Small intestine (tissue), 7 donors: ENCODE data around the gene IL12A. TPM values are rescaled to one million over a fixed set of nuclear protein-coding genes. Genes with fewer than 3 reads are reported as not detected.

Experiments used
- DNase-seq, 2 donors: peaks; one replicate each; pipeline versions ENCODE4 v3.0.0 to v3.0.0-alpha.2; 2013
- FAIRE-seq: peaks from 2 replicates; lab custom pipeline; 2012; peaks lifted over from hg19 to GRCh38; lab: Jason Lieb, UNC
- H3K27ac ChIP-seq, 3 donors: one replicate each; pipeline ENCODE4 v1.5.1; 2013; ENCODE audit warnings: low read length in 2 of 3, mild to moderate bottlenecking in 2 of 3, control low read depth in 1 of 3, inconsistent platforms in 1 of 3, low read depth in 1 of 3, moderate library complexity in 1 of 3
- H3K27me3 ChIP-seq, 3 donors: one replicate each; pipeline ENCODE4 v1.6.1; 2013; ENCODE audit warnings: low read length in 3 of 3, inconsistent platforms in 1 of 3; ENCODE audit not compliant: control insufficient read depth in 3 of 3, insufficient read depth in 3 of 3
- H3K36me3 ChIP-seq, 3 donors: one replicate each; pipeline ENCODE4 v1.6.1; 2013; ENCODE audit warnings: low read length in 3 of 3, inconsistent platforms in 1 of 3, low read depth in 1 of 3, mild to moderate bottlenecking in 1 of 3, moderate library complexity in 1 of 3; ENCODE audit not compliant: control insufficient read depth in 3 of 3, insufficient read depth in 2 of 3
- H3K4me1 ChIP-seq, 3 donors: one replicate each; pipeline ENCODE4 v1.6.1; 2013; ENCODE audit warnings: low read length in 2 of 3, inconsistent platforms in 1 of 3, low read depth in 1 of 3, mild to moderate bottlenecking in 1 of 3, moderate library complexity in 1 of 3; ENCODE audit not compliant: control insufficient read depth in 3 of 3, insufficient read depth in 2 of 3
- H3K4me3 ChIP-seq, 3 donors: one replicate each; pipeline ENCODE4 v1.5.1; 2013; ENCODE audit warnings: low read length in 3 of 3, control low read depth in 1 of 3, inconsistent platforms in 1 of 3, low read depth in 1 of 3, mild to moderate bottlenecking in 1 of 3, moderate library complexity in 1 of 3
- H3K9me3 ChIP-seq, 2 donors: one replicate each; pipeline ENCODE4 v1.6.1; 2013; ENCODE audit warnings: low read depth in 1 of 2, low read length in 1 of 2; ENCODE audit not compliant: control insufficient read depth in 2 of 2, insufficient read depth in 1 of 2
- WGBS, 3 donors: extraction: QIAGEN DNeasy Blood & Tissue Kit; methylation state at CpG; one replicate each; pipeline ENCODE4 v1.1.7; 2013; 5-methylcytosine and 5-hydroxymethylcytosine counted together
- polyA plus RNA-seq, 4 donors: library from polyadenylated mRNA; stranded (reverse) in 3 of 4; unstranded in 1 of 4; fragments of 200-250 nt in 3 of 4; fragments of 120-200 nt in 1 of 4; gene quantifications; one replicate each; pipeline versions ENCODE4 v1.2.1 to v1.2.3, GENCODE V29; 2013
- donor health status: healthy with polysubstance abuse.
- donor health status: control.
- donor health status: control.
- donor health status: Bipolar disorder and iron deficiency.
- donor health status: healthy.

Gene IL12A
- polyA plus RNA-seq, 4 donors = 0.46 to 2.7 TPM; not detected in 2

GRCh38 chr3:160009525-160009924 lies 20.9 kb downstream of the IL12A start:
- no peak for FAIRE-seq
- no peaks in the 10 kb centered on the region for H3K4me1 ChIP-seq
- H3K27me3 ChIP-seq = no peaks in the 10 kb centered on the region
- H3K9me3 ChIP-seq = no peaks in the 10 kb centered on the region
- no peak for DNase-seq
- no peaks in the 10 kb centered on the region for H3K36me3 ChIP-seq
- H3K27ac ChIP-seq = no peak overlapping the region
- H3K4me3 ChIP-seq = no peak overlapping the region

GRCh38 chr3:160010578-160010977 lies 21.9 kb downstream of the IL12A start:
- Histone ChIP-seq H3K36me3 (no peaks in the 10 kb centered on the region), H3K4me3 (no peak overlapping the region), H3K27ac (no peak overlapping the region), H3K9me3 (no peaks in the 10 kb centered on the region), H3K4me1 (no peaks in the 10 kb centered on the region), H3K27me3 (no peaks in the 10 kb centered on the region)
- no peak for DNase-seq
- FAIRE-seq = no peak
- whole genome bisulfite sequencing, 3 donors = 80 to 86% (median 83%) methylated on average over 4 of the region's 4 CpGs

GRCh38 chr3:160012108-160012507 lies 23.5 kb downstream of the IL12A start:
- H3K27me3 ChIP-seq = no peaks in the 10 kb centered on the region
- FAIRE-seq (no peak), DNase-seq (no peak)
- no peaks in the 10 kb centered on the region for H3K4me1 ChIP-seq
- H3K36me3 ChIP-seq = no peaks in the 10 kb centered on the region
- H3K4me3 ChIP-seq = no peak overlapping the region
- H3K27ac ChIP-seq = no peak overlapping the region
- H3K9me3 ChIP-seq = no peaks in the 10 kb centered on the region
- WGBS, 3 donors = 13 to 29% (median 13%) methylated on average over 2 of the region's 2 CpGs

- Histone ChIP-seq H3K9me3 (peaks cover 0 to 3% of the 10 kb centered on the region in 2 donors), H3K36me3 (no peaks in the 10 kb centered on the region), H3K4me1 (no peaks in the 10 kb centered on the region), H3K27me3 (peaks cover 0 to 7% (median 0%) of the 10 kb centered on the region in 3 donors), H3K27ac (no peak overlapping the region), H3K4me3 (no peak overlapping the region)
- FAIRE-seq (no peak), DNase-seq (peak in 1 of 2 donors; percentile 54)
- 19 to 52% (median 40%) methylated on average over 1 of the region's 1 CpG for WGBS, 3 donors
Measured at GRCh38 chr3:160016972-160017371, 28.3 kb downstream of the IL12A start.

- H3K27ac ChIP-seq = no peak overlapping the region
- whole genome bisulfite sequencing, 3 donors = 61 to 82% (median 74%) methylated on average over 5 of the region's 5 CpGs
- FAIRE-seq = no peak
Measured at GRCh38 chr3:160018959-160019358, 30.3 kb downstream of the IL12A start.

GRCh38 chr3:160020057-160020711 lies 31.5 kb downstream of the IL12A start:
- Histone ChIP-seq H3K4me3 (no peak overlapping the region), H3K4me1 (no peaks in the 10 kb centered on the region), H3K36me3 (no peaks in the 10 kb centered on the region), H3K9me3 (peaks cover 0 to 3% of the 10 kb centered on the region in 2 donors), H3K27me3 (peaks cover 0 to 9% (median 0%) of the 10 kb centered on the region in 3 donors), H3K27ac (no peak overlapping the region)
- no peak for FAIRE-seq
- WGBS, 3 donors = 72 to 96% (median 85%) methylated on average over 4 of the region's 4 CpGs
- DNase-seq = no peak

More at GRCh38 chr3:160018959-160019358, 30.3 kb downstream of the IL12A start:
- no peak overlapping the region for H3K4me3 ChIP-seq
- DNase-seq = no peak
- H3K27me3 ChIP-seq = peaks cover 0 to 9% (median 0%) of the 10 kb centered on the region in 3 donors
- no peaks in the 10 kb centered on the region for H3K36me3 ChIP-seq
- peaks cover 0 to 3% of the 10 kb centered on the region in 2 donors for H3K9me3 ChIP-seq
- H3K4me1 ChIP-seq = no peaks in the 10 kb centered on the region

GRCh38 chr3:160022068-160022467 lies 33.4 kb downstream of the IL12A start:
- Histone ChIP-seq H3K4me1 (no peaks in the 10 kb centered on the region), H3K9me3 (peaks cover 0 to 3% of the 10 kb centered on the region in 2 donors), H3K4me3 (no peak overlapping the region), H3K36me3 (no peaks in the 10 kb centered on the region), H3K27ac (no peak overlapping the region), H3K27me3 (peaks cover 0 to 9% (median 0%) of the 10 kb centered on the region in 3 donors)
- FAIRE-seq (no peak), DNase-seq (no peak)
- WGBS, 3 donors = 70 to 81% (median 77%) methylated on average over 9 of the region's 9 CpGs

- Histone ChIP-seq H3K27me3 (peaks cover 0 to 9% (median 0%) of the 10 kb centered on the region in 3 donors), H3K36me3 (no peaks in the 10 kb centered on the region), H3K4me3 (no peak overlapping the region), H3K4me1 (no peaks in the 10 kb centered on the region), H3K9me3 (peaks cover 0 to 3% of the 10 kb centered on the region in 2 donors), H3K27ac (no peak overlapping the region)
- DNase-seq (no peak), FAIRE-seq (no peak)
- WGBS, 3 donors = 62 to 79% (median 74%) methylated on average over 1 of the region's 1 CpG
Measured at GRCh38 chr3:160023476-160023875, 34.8 kb downstream of the IL12A start.
